ENCODE results near the gene TTL.
"Not testable (repeated sequence)": the region's sequence is repeated elsewhere in the genome, so short reads cannot be mapped to it uniquely, and the experiment has no call there.

The TTL gene

GRCh38 chr2:112481528-112482233, at the start of gene TTL:
TTL (plus strand) TSS chr2:112482156; CDS start chr2:112482345, 189 bp downstream.
- peak; percentile 68 for DNase-seq (ENCODE audit: low spot score)

DNA sequence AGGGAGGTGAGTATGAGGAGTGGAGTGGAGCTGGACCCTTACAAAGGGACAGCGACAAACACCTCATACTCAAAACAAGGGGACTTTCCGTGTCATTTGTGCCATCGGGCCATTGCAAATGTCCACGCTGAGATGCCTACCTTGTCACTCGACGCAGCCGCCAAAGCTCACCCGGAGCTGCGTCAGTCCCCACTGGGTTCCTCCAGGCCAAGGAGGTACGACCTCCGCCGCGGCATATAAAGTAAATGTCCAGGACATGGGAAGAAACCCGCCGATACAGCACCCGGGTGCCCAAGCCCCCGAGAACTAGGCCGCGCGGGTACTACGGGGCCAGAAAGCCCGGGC, 49.6 kb upstream of the TTL start:
- DNase-seq (ENCODE audit: low spot score) = not testable (repeated sequence)

- DNase-seq (ENCODE audit: low spot score) = peak; percentile 9
Observed at GRCh38 chr2:112432735-112433479, 49.0 kb upstream of the TTL start.

DNA sequence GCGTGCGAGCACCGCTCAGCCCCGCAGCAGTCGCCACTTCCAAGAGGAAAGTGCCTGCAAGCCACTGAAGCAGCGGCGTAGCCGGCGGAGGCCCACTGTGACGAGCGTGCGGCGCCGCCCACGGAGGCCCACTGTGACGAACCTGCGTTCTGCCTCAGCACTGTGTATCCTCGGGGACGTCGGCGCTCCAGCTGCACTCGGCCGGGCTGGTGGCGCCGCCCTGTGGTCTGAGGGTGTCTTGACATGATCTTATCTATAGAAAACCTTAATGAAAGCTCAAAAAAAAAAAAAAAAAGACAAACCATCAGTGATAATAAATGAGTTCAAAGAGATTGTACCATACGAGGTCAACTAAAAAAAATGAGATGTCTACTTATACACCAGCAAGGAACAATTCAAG, 48.5 kb upstream of the TTL start, which contains the start of gene RGPD8:
RGPD8 (minus strand) TSS at position 166 of the 400 bp plus-strand sequence. CDS start 192 bp downstream, outside the sequence.
- DNase-seq (ENCODE audit: low spot score) = peak; percentile 88

- DNase-seq (ENCODE audit: low spot score) = no peak
Observed at GRCh38 chr2:112433932-112434730, 47.8 kb upstream of the TTL start.

DNA sequence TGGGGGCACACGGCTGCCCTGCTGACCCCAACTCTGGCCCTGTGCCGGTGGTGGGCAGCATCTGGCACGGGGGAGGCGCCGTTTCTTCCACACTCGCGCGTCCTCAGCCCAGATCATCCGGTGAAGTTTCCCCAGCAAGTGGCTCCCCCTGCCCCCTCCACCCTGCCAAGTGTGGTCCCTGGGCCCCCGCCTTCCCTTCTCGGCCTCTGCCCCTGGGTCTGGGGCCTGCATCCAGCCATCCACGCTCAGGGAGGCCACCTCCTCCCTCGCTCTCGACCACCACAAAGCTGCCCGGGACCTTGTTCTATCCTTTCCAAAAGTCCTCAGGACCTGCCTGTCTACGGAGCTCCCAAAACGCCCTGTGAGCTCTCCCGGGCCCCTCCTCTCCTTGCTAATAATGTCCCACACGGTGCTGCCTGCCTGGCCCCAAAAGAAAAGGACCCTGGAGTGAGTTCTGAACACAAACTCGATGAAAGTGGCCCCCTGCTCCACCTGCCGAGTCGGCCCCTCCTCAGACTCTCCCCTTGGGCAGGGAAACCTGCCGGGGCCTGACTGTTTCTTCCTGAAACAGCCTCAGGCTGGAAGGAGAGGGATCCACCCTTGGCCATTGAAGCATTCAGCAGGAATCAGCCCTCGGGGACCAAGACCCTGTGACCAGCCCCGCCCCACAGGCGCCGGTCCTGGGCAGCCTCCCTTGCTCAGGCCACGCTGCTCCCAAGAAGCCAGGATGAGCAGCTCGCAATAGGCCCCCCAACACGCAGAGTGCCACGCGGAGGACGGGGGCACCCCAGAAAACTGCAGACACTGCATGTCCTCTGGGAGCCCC, 46.9 kb upstream of the TTL start:
- DNase-seq (ENCODE audit: low spot score) = not testable (repeated sequence)

DNA sequence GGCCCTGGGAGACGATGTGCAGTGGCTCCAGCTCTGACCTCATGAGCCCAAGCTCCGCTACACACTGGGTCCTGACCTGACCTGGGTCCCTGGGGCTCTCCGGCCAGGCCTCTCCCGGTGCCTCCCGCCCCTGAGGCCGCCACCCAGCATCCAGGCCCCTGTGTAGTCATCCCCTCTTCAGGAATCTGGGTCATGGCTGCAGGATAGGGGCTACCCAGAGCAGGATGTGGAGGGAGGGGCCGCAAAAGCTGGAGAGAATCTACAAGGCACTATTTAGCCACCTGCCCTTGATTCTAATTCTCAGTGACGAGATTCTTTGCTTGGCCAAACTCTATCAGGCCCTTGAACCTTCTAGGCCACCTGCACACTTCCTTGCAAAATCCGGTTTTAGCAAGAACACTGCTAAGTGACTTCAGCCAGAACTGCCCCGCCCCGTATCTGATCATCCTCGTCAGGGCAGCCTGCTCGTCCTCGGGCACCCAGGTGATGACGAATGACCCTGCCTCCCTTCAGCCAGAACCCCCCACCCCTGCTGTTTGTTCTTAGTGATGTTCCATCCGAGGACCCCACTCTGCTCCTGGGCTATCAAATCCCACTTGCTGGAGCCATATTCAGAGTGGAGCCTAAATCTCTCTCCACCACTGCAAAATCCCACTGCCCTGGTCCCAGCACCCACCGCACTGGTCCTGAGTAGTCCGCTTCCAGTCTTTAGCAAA, 46.1 kb upstream of the TTL start:
- DNase-seq (ENCODE audit: low spot score) = not testable (repeated sequence)

DNA sequence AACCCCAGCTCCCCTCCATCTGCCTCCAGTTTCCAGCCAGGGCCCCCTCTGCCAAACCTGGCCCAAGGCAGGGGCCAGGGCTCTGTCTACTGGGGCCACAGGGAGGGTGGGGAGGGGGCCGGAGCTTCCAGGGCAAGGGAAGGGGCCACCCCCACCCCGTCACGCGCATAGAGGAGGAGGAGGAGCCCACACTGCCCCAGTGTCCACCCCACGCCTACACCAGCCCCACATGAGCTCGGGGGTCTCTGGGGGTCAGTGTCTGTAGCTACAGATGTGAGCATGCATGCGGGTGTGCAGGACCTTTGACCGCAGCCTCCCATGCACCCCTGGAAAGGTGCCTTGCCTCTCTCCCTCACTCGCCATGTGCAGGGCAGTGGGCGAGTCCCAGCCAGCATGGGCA, 45.0 kb upstream of the TTL start:
- DNase-seq (ENCODE audit: low spot score) = not testable (repeated sequence)

- not testable (repeated sequence) for DNase-seq (ENCODE audit: low spot score)
Observed at GRCh38 chr2:112437405-112437831, 44.5 kb upstream of the TTL start.

GRCh38 chr2:112438603-112439261, 43.2 kb upstream of the TTL start:
- DNase-seq (ENCODE audit: low spot score) = not testable (repeated sequence)

DNA sequence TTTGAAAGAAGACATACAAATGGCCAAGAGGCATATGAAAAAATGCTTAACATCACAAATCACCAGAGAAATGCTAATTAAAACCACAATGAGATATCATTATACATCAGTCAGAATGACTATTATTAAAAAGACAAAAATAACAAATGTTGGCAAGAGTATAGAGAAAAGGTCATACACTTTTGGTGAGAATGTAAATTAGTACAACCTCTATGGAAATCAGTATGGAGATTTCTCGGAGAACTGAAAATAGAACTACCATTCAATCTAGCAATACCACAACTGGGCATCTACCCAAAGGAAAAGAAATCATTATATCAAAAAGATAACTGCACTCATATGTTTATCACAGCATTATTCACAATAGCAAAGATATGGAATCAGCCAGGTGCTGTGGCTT, 37.7 kb upstream of the TTL start:
- DNase-seq (ENCODE audit: low spot score) = not testable (repeated sequence)

DNA sequence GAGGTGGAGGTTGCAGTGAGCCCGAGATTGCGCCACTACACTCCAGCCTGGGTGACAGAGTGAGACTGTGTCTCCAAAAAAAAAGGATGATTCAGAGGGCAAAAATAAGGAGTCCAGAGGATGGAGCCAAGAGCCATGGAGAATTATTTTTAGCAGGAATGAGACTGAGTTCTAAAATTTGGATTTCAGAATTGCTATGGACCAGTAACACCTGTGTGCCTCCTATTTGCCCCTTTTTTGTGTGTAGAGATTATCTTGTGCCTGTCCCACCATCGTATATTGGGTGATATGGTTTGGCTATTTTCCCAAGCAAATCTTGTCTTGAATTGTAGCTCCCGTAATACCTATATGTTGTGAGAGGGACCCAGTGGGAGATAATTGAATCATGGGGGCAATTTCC, 32.1 kb upstream of the TTL start:
- DNase-seq (ENCODE audit: low spot score) = no peak

DNA sequence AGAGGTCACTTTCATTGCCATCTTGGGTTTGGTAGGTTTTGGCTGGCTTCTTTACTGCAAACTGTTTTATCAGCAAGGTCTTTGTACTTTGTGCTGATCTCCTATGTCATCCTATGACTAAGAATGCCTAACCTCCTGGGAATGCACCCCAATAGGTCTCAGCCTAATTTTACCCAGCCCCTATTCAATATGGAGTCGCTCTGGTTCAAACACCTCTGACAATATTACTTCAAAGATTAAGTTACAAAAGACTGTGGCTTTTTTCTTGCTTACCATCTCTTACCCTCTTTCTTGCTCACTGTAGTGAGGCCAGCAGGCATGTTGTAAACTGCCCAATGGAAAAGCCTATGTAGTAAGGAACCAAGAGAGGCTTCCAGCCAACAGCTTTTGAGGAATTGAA, 30.6 kb upstream of the TTL start:
- DNase-seq (ENCODE audit: low spot score) = no peak

DNA sequence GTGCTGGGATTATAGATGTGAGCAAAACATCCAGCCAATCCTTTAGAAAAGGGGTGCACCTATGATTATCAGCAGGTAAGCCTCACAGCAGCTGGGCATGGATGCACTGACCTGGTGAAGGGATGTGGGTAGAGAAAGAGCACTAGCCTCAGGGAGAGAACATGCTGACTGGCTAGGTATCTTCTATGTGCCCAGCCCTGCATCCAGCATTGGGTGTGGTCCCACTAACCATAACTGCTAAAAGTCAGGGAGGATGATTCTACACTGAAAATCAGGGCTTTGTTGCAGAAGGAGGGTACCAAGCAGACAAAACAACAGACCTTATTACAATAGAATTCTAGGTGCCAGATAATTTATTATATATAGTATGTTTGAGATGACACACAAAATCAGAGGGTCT, 27.4 kb upstream of the TTL start:
- DNase-seq (ENCODE audit: low spot score) = no peak

- no peak for DNase-seq (ENCODE audit: low spot score)
Observed at GRCh38 chr2:112459372-112459771, 22.6 kb upstream of the TTL start.

GRCh38 chr2:112462178-112462577, 19.8 kb upstream of the TTL start:
- DNase-seq (ENCODE audit: low spot score) = no peak

GRCh38 chr2:112463256-112463655, 18.7 kb upstream of the TTL start:
- no peak for DNase-seq (ENCODE audit: low spot score)

GRCh38 chr2:112465382-112465781, 16.6 kb upstream of the TTL start:
- no peak for DNase-seq (ENCODE audit: low spot score)

DNA sequence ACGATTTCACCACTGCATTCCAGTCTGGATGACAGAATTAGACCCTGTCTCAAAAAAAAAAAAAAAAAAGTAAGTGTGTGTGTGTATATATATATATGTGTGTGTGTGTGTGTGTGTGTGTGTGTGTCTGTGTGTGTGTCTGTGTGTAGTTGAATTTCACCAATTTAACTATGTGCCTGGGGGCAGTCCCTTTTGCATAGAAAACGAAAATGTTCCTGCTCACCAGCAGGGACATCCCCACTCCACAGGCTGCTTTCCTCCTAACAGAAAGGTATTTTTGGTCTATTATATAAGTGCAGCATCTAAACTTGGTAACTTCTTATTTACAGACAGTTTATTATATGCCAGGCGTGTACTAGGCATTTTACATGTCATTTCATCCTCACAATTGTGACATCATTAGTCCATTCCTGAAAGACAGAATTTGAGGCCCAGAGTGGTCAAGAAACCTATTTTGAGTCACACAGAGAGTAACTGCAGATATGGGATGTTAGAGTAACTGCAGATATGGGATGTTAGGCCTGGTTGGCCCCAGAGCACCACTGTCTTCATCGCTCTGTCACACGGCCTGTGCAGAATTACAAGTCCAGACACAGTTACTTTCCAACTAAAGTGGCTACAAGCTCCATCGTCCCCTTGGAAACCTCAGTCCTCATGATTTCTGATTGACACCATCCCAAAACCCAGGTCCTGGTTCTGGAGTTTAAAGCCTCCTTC, 9.3 kb upstream of the TTL start:
- DNase-seq (ENCODE audit: low spot score) = no peak
